ENCODE data around the gene ATCAY.

Gene ATCAY

GRCh38 chr19:3970808-3971598 is 90.5 kb downstream of the ATCAY start, which contains the start of gene DAPK3:
Gene DAPK3 (minus strand): TSS chr19:3971099. CDS start chr19:3969735, 1,364 bp downstream.
- peak; percentile 96 for DNase-seq

- no peak for DNase-seq
Measured at GRCh38 chr19:3975144-3975543, 94.7 kb downstream of the ATCAY start.

GRCh38 chr19:3975637-3976087 is 95.2 kb downstream of the ATCAY start:
- no peak for DNase-seq

- DNase-seq = no peak
Measured at GRCh38 chr19:3976495-3977241, 96.2 kb downstream of the ATCAY start.
